ENCODE data around the gene ADSL.

GRCh38 chr22:40399621-40400020 lies 53.3 kb downstream of the ADSL start:
- TF ChIP-seq CTCF (IDR thresholded peaks at IDR 0.05): no peak
- no peak for TF ChIP-seq POLR2AphosphoS5 (IDR thresholded peaks at IDR 0.05; ENCODE audit: insufficient read depth in 1 of 2, low read depth in 1 of 2)
- TF ChIP-seq POLR2A (IDR thresholded peaks at IDR 0.05): no peak
